ENCODE measurements around the gene AKR1C2.
"Not testable (repeated sequence)": the region's sequence is repeated elsewhere in the genome, so short reads cannot be mapped to it uniquely, and the experiment has no call there.

The AKR1C2 gene

DNA sequence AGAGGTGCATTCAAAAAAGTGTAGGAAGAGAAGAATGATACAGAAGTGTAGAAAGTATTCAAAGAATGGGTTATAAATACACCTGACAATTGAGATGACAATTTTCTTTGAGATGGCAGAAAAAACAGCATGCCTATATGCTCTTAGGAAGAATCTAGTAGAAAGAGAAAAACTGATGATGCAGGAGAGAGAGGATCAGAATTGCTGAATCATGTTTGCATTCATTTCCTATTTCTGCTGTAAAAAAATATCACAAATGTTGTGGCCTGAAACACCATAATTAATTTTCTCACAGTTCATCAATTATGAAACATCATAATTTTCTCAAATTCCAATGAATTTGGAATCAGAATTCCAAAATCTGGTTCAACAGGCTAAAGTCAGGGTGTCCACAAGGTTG, 50.3 kb downstream of the AKR1C2 start:
- no peak for DNase-seq

DNA sequence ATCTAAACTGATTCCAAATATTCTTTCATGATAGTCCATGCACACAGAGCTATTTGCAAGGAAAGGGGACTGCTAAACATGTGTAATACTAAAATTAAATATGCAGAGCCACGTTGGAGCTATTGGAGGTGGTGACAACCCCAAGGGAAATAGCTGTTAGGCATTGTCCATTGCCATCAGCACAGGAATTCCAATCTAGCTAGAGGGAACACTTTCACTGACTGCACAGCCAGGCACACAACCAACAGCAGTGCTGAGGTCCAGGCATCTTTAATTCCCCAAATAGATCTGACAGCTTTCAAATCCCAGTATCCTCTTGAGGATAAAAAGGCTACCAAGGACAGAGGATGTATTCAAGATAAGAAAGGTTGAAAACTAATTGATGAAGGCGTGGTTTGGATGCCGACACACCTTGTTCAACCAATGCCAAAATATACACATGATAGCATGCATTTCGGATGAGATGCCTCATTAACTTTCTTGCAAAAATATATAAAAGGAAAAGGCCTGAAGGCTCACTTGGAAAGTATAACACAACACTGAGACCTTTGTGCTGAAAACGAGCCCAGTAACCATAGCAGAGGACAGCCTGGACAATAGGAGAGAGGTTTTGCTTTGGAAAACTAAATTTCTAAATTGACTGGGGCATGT, 52.0 kb downstream of the AKR1C2 start:
- not testable (repeated sequence) for DNase-seq

DNA sequence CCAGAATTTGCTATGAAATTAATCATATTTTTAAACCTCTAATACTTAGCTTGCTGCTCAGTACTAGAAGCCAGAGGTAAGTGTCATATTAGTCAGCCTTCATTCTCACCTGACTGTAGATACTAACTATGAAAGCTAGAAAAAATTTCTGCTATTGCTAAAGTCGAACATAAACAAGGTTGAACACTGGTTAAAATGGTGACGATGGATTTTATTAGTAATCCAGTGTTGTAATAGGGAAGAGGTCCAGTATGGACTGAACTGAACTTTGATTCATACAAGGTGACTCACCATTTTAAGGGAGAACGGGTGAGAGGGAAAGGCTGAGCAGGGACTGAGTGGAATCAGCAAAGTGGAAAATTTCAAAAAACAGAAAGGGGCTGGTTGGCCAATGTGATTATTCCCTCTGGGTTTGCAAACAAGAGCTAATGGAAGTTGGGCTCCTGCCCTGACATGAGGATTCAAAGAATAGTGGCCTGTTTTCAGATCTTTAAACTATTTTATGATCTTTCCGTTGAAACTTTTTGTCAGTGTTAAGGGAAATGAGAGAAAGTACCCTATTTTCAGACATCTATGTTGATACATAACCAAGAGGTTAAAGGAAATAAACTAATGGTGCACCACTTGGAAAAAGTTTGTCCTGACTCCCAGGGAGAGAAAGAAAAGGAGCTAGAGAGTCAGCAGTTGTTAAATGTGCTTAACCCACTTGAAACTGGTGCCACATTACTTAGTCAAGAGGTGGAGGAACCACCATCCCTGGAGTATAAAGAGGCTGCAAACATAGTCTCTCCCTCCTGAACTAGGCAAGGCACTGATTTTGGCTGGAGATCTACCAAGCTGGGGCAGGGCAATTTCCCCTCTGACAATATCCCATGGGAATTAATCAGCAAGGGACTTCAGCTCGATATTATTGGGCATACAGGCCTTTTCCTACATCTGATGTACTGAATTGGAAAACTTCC, 55.7 kb downstream of the AKR1C2 start:
- DNase-seq: no peak

DNA sequence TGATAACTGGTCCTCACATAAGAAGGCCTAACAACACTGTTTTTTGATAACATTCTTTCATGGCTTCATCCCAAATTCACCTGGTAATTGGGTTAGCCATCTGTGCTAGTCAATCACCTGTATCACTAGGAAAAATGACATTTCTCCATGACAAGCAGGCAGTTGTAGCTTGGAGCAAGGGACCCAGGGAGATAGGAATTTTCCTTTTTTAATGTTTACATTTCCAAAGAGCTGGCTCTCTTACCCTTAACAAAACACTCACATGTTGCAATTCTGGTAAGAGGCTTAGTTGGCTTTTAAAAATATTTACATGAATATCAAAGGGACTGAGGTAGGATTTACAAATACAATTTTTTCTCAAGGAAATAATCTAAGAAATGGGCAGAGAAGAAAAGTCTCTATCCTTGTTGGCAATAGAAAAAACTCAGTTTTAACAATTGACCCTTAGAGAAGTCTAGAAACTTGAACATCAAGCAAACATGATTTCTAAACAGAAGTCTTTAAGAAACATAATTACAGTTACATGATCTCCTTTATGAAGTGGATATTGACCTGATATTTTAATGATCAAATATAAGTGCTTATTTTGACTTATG, 56.5 kb downstream of the AKR1C2 start:
- DNase-seq: no peak

DNA sequence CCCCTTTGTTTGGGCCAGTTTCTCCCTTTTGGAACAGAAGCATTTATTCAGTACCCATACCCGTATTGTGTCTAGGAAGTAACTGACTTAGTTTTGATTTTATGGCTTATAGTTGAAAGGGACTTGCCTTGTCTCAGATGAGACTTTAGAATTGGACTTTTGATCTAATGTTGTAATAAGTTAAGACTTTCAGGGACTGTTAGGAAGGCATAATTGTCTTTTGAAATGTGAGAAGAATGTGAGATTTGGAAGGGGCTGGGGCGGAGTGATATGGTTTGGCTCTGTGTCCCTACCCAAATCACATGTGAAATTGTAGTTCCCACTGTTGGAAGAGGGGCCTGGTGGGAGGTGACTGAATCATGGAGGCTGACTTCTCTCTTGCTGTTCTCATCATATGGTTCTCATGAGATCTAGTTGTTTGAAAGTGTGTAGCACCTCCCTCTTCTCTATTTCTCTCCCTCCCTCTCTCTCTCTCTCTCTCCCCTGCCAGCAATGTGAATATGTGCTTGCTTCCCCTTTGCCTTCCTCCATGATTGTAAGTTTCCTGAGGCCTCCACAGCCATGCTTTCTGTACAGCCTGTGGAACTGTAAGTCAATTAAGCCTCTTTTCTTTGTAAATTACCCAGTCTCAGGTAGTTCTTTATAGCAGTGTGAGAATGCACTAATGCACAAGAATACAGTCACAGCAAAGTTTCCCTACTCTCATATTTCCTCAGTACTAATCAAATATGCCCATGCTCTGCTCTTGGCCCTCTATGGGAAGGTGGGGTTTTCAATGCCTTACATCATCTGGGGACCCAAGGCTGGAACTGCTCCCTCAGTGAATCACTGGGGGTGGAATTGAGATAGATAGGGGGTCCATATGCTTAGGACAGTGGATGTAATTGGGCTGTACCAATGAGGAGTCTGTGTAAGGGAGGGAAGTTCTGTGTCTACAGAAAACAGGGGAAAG, 57.6 kb downstream of the AKR1C2 start:
- no peak for DNase-seq

DNA sequence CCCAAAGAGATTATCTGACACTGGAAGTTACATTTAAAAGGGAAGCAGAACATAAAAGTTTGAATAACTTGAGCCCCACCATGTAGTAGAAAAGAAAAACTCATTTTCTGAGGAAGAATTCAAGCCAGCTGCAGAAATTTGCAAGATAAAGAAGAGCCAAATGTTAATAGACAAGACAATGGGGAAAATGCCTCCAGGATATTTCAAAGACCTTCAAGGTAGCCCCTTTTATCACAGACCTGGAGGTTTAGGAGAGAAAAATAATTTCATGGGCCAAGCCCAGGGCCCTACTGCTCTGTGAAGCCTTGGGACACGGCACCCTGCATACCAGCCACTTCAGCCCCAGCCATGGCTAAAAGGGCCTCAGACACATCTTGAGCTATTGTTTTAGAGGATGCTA, 58.8 kb downstream of the AKR1C2 start:
- DNase-seq: no peak

DNA sequence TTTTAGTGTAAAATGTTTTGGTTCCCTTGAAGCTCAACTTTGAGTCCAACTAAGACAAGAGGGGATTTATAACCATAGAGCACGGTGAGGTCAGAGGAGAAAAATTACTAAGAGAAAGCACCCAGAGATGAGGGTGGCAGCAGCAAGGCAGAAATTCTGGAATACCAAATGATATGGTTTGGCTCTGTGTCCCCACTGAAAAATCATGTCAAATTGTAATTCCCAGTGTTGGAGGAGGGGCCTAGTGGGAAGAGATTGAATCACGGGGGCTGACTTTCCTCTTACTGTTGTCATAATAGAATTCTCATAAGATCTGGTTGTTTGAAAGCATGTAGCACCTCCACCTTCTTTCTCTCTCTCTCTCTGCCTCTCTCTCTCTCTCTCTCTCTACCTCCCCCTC, 59.8 kb downstream of the AKR1C2 start:
- DNase-seq: no peak

DNA sequence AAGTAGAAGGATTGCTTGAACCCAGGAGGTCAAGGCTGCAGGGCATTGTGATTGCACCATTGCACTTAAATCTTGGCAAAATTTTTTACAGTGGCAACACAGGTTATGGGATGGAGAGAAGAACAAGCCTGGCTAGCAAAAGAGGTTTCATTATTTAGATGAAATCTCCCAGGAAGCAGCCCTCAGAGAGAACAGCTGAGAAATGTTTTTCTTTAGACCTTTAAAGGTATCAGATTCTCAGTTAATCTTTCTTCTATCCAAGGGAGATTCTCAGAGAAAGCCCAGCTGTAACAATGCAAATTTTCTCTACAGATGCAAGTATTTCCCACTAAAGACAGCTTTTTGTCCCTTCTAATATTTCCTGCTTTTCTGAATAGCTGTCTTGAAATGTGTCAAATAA, 60.2 kb downstream of the AKR1C2 start:
- DNase-seq: not testable (repeated sequence)

DNA sequence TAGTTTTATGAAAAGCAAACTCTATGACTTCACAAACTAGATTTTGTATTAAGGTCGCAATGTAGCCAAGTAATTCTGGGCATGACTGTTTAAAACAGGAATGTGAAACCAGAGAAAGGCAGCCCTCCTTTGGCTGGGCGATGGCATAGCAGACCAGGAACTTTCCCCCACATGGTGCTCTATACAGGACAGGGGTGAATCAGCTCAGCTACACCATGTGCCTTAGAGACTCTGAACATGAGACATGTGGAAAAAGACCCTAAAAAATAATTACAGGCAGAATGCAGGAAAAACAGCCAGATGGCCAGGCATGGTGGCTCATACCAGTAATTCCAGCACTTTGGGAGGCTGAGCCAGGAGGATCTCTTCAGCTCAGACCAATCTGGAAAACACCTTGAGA, 60.7 kb downstream of the AKR1C2 start:
- DNase-seq: not testable (repeated sequence)

DNA sequence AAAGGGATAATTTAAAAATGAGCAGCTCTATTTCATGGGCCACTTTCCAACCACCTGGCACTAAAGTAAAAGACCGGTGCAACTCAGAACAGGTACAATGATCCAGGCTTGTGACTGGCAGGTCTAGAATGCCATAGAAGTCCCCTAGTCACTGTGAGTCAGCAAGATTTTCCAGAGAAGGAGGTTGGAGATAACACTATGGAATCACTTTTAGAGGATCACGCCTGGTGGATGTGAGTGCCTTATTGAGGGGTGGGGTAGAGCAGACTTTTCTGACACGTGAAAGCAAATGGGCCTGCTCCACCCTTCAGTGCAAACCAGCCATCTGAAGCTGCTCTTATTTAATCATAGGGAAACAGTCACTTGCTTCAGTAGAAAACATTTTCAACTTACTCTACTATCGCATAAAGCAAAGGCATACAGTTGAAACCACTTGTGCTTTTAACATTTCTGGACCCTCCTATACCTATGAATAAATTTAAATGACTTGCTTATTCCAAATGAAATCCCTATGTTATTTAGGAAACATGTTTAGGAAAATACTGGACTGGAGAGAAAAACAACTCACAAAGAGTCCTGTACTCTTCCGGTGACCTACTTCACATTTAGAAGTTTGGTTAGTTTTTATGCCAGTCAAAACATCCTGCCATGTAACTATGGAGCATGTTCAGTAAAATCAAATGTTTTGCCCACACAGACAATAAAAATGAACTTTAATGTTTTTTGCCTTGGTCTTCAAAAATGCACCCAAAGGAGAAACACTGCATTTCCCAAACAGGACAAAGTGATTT, 61.9 kb downstream of the AKR1C2 start:
- DNase-seq: peak; percentile 59

DNA sequence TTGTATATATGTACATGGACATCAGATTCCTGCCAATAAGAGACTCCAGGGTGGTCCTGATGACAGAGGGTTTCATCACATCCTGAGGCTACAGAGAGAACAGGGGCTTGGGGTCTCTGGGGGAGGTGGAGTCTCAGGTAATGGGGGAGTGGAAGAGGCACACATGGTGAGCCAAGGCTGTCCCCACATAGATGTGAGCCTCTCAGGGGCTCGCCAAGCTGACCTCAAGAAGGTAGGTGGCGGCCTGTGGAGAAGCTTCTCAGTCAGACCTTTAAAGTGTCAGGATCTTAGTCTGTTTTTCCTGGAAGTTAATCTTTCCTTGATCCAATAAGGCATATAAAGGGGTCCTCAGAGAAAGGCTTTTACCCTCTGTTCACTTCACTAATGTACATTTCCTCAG, 62.7 kb downstream of the AKR1C2 start:
- DNase-seq: not testable (repeated sequence)

DNA sequence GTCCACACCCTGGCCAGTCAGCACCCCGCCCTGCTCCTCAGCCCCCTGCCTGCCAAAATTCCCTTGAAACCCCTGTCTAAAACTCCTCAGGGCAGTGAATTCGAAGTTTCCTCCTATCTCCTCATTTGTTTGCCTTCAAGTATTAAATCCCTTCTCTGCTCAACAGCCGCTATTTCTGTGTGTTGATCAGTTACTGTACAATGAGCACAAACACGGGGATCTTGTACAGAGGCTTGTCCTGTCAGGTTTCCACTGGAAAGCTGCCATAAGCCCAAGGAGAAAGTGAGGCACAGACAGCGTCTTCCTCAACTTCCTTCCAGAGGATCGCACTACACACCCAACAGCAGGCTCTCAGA, 63.6 kb downstream of the AKR1C2 start:
- not testable (repeated sequence) for DNase-seq

DNA sequence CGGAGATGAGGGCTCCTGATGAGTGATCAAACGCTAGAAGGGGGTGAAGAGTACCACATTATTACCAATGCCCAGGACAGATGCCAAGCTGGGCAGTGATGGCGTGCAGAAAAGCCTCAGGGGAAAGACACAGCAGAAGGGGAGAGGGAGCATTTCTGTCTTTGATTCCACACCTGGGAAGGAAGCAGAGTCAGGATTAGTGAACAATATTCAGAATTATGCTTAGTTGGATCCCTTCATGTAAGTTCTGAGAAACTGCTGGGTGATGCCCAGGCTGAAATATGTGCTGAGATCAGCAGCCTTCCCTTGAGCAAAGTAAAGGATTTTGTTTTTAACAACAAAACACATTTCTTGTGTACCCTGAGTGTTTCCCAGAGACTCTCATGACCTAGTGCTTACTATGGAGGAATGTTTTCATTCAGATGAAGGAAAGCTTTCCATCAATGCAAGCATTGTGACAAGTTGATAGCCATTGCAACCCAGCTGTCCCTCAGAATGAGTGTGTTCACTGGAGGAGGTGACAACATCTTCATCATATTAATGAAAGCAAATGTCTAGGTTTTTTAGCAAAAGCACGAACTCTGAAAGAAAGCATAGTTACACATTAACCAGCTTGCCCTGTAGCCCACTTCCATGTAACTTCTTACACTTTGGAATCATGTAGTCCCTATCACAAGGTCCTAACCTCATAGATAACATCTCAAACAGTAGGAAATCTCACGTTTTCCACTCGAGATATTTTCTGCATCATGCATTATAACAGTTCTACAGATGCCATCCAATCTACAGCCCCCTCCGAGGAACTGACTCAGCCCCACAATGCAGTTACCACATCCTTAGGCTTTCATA, 64.2 kb downstream of the AKR1C2 start:
- DNase-seq: no peak
